Activated CD4-positive, alpha-beta T cell treated with anti-CD3 and anti-CD28 coated beads, Interleukin-2, amount 10 ng/mL, durations not matched to agents 24 days and 14 days (primary cell): ENCODE data around the gene CYTH1. TPM values are rescaled to one million over a fixed set of nuclear protein-coding genes. Genes with fewer than 3 reads are reported as not detected.
"Not testable (repeated sequence)": the region's sequence is repeated elsewhere in the genome, so short reads cannot be mapped to it uniquely, and the experiment has no call there.

Experiments used
- DNase-seq: peaks from one replicate; pipeline ENCODE4 v3.0.0; 2022
- H3K27ac Mint-ChIP-seq: one replicate; pipeline ENCODE4 v1.8.0; 2022; ENCODE audit warnings: mild to moderate bottlenecking, mixed read lengths
- H3K27me3 Mint-ChIP-seq: one replicate; pipeline ENCODE4 v1.8.0; 2022; ENCODE audit warnings: mixed read lengths
- H3K36me3 Mint-ChIP-seq: one replicate; pipeline ENCODE4 v1.8.0; 2022; ENCODE audit warnings: low read depth, mild to moderate bottlenecking, mixed read lengths
- H3K4me1 Mint-ChIP-seq: one replicate; pipeline ENCODE4 v1.8.0; 2021; ENCODE audit warnings: mixed read lengths
- H3K4me3 Mint-ChIP-seq: one replicate; pipeline ENCODE4 v1.8.0; 2022; ENCODE audit warnings: mild to moderate bottlenecking, moderate library complexity, mixed read lengths
- H3K9me3 Mint-ChIP-seq: one replicate; pipeline ENCODE4 v1.8.0; 2021; ENCODE audit warnings: mixed read lengths
- intact Hi-C: fragments of 100-400 bp; cut with micrococcal nuclease; formaldehyde crosslinking; loops from one replicate; pipeline ENCODE4 v1.15.1; 2023
- total RNA-seq: library from RNA; stranded (reverse); gene quantifications from 2 replicates; pipeline ENCODE4 v1.2.3, GENCODE V29; 2022

CYTH1 gene
- total RNA-seq, 1 donor from 2014 or later = 126 TPM

DNA sequence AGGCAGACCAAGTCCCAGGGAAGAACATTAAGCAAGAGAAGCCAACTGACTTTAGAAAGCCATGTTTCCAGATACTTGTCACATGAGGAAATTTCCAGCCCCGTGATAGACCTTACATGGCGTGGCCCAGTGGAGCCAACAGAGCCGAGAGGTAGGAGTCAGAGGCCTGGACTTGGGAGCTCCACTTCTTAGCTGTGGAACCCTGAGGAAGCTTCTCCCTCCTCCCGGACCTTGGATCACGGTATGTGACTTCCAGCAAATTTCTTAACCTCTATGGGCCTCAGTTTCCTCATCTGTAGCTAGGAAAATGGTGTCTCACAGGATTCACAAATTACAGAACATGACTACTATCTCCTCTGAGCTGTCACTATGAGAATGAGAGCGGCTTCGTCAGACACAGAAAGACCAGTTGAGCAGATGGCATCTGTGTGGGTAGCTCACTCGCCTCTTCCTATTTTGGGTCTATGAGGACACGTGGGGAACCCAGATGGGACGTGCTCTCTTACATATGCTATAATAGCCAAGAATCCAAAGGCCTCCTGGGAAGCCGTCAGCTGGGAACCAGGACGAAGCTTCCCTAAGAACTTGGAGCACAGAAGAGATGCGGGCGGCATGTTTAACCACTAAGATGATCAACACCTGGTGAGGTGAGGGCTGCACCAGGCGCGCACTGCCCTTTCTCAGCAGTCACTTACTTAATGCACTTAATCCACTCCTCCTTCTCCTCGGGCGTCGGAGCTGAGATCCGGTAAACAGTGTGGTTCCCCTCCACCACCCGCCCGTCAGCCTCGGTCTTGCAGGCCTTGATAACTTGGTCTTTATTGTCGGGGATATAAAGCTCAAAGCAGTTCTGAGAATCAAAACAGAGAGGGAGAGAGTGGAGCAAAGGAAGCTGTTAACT, 102.3 kb downstream of the CYTH1 start:
- Mint-ChIP-seq H3K4me3 (no peak overlapping the region), H3K4me1 (peaks cover 2% of the 10 kb centered on the region), H3K9me3 (no peaks in the 10 kb centered on the region), H3K27me3 (no peaks in the 10 kb centered on the region), H3K36me3 (peaks cover 72% of the 10 kb centered on the region), H3K27ac (peak overlapping the region; percentile 25)
- intact Hi-C loops = no loop called here
- no peak for DNase-seq

DNA sequence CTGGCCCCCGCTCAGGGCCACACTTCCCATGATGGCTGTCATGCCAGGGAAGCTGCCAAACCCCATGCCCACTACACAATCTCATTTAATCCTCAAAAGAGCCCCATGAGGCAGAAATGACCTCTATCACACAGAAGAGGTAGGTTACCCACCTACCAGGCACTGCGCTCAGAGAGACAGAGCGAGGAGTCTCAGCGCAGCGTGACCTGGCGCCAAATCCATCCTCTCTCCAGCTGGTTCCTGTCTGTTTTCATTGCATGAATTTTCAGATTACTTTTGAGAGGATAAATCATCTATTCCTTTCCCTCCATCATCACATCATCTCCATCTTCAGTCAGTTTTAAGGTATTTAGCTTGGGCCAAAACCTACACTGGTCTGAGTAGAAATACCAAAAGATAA, 103.4 kb downstream of the CYTH1 start:
- Mint-ChIP-seq H3K27me3 (no peaks in the 10 kb centered on the region), H3K27ac (no peak overlapping the region), H3K36me3 (peaks cover 73% of the 10 kb centered on the region), H3K4me3 (no peak overlapping the region), H3K4me1 (peaks cover 2% of the 10 kb centered on the region), H3K9me3 (no peaks in the 10 kb centered on the region)
- intact Hi-C loops = no loop called here
- no peak for DNase-seq

DNA sequence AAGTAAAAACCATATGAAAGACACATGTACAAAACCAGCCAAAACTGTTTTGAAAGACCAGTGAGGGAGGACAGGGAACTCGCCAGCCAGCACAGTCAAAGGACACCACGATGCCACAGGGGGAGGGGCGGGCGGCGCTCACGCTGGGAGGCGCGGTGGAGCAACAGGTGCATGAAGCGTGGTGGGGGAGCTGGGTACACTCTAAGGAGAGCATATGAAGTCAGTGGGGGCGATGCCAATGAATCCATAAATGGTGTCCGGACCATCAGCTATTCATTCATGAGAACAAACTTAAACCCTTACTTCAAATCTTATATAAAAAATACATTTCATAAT, 103.9 kb downstream of the CYTH1 start:
- Mint-ChIP-seq H3K4me3 (no peak overlapping the region), H3K27ac (no peak overlapping the region), H3K4me1 (peaks cover 2% of the 10 kb centered on the region), H3K36me3 (peaks cover 75% of the 10 kb centered on the region), H3K9me3 (no peaks in the 10 kb centered on the region), H3K27me3 (no peaks in the 10 kb centered on the region)
- DNase-seq = no peak
- intact Hi-C loops = no loop called here

- Mint-ChIP-seq H3K9me3 (no peaks in the 10 kb centered on the region), H3K27ac (no peak overlapping the region), H3K4me3 (no peak overlapping the region), H3K4me1 (peaks cover 2% of the 10 kb centered on the region), H3K27me3 (no peaks in the 10 kb centered on the region), H3K36me3 (peaks cover 74% of the 10 kb centered on the region)
- intact Hi-C loops = no loop called here
- no peak for DNase-seq
Observed at GRCh38 chr17:78677303-78678221, 104.5 kb downstream of the CYTH1 start.

- H3K4me3 Mint-ChIP-seq = no peak overlapping the region
- H3K36me3 Mint-ChIP-seq = peaks cover 69% of the 10 kb centered on the region
- peaks cover 2% of the 10 kb centered on the region for H3K4me1 Mint-ChIP-seq
- H3K9me3 Mint-ChIP-seq = no peaks in the 10 kb centered on the region
- no peaks in the 10 kb centered on the region for H3K27me3 Mint-ChIP-seq
- intact Hi-C loops = no loop called here
- no peak overlapping the region for H3K27ac Mint-ChIP-seq
- no peak for DNase-seq
Observed at GRCh38 chr17:78676412-78677302, 105.4 kb downstream of the CYTH1 start.

- H3K4me3 Mint-ChIP-seq = no peak overlapping the region
- H3K4me1 Mint-ChIP-seq = peaks cover 2% of the 10 kb centered on the region
- H3K27ac Mint-ChIP-seq = no peak overlapping the region
- no peaks in the 10 kb centered on the region for H3K27me3 Mint-ChIP-seq
- no peaks in the 10 kb centered on the region for H3K9me3 Mint-ChIP-seq
- H3K36me3 Mint-ChIP-seq = peaks cover 62% of the 10 kb centered on the region
- no peak for DNase-seq
- intact Hi-C loops = no loop called here
Observed at GRCh38 chr17:78675836-78676235, 106.2 kb downstream of the CYTH1 start.

DNA sequence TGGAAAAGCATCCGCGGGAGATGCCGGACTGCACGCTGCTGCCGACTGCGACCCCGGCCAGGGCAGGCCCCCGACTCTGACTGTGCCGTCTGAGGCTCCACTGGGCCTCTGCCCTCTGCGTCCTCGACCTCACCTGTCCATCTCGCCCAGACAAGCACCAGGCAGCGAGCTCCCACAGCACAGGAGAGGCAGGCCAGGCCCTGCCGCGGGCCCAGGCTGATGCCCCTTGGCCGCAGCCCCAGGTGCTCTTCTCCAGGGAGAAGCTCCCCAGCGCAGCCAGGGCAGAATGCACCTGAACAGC, 106.8 kb downstream of the CYTH1 start:
- intact Hi-C loops = no loop called here
- Mint-ChIP-seq H3K36me3 (peaks cover 60% of the 10 kb centered on the region), H3K27me3 (no peaks in the 10 kb centered on the region), H3K27ac (no peak overlapping the region), H3K9me3 (no peaks in the 10 kb centered on the region), H3K4me3 (no peak overlapping the region), H3K4me1 (peaks cover 2% of the 10 kb centered on the region)
- no peak for DNase-seq

DNA sequence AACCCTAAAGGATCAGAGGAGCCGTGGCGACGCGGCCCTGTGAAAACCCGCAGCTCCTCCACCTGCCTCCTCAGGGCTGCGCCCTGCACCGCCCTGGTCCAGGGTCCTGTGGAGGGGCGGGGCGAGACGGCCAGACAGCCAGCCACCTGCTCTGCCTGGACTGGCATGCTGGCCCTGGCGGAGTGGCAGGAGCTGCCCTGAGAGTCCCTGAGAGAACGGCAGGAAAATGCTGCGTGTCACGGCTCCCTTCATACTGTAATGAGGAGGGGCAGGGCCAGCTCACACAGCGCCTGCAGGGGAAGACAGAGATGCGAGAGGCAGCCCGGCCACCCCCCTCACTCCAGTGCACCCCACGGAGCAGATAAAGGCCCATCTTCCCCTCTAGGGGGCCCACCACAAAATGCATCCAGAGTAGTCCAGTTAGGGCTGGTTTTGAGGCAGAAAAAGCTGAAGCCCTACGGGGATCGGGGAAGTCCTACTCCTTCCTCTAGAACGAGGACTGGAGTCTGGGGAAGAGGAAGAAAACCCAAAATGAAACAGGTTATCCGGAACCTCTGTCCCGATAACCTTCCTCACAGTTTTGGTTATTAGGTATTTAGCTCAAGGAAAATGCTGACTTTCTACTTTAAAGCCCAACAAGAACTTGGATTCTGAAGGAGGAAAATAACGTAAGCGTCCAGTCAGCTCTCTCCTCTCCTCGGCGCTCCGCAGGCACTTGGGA, 107.3 kb downstream of the CYTH1 start:
- Mint-ChIP-seq H3K27ac (no peak overlapping the region), H3K9me3 (no peaks in the 10 kb centered on the region), H3K4me1 (peaks cover 2% of the 10 kb centered on the region), H3K4me3 (no peak overlapping the region), H3K27me3 (no peaks in the 10 kb centered on the region), H3K36me3 (peaks cover 56% of the 10 kb centered on the region)
- intact Hi-C loops = no loop called here
- no peak for DNase-seq

- Mint-ChIP-seq H3K27me3 (no peaks in the 10 kb centered on the region), H3K4me3 (no peak overlapping the region), H3K36me3 (peaks cover 59% of the 10 kb centered on the region), H3K27ac (no peak overlapping the region), H3K9me3 (no peaks in the 10 kb centered on the region), H3K4me1 (peaks cover 3% of the 10 kb centered on the region)
- no peak for DNase-seq
- intact Hi-C loops = no loop called here
Observed at GRCh38 chr17:78674156-78674555, 107.9 kb downstream of the CYTH1 start.

DNA sequence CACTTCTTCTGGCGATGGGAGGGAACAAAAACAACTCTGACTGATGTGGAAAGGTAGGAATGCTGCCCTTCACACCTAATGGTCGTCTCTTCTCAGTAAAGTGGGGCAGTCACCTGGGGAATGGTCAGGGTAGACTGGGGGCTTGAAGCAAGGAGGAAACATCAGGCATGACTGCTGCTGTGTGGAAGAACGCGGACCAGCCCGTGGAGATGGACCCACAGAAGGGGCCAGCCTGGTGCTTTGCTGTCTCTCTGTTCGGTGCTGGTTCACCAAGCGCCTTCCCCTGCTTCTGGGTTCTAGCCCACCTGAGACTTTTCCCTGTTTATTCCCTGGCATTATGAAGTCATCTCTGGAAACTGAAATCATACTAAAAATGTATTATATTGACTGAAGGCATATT, 108.7 kb downstream of the CYTH1 start:
- Mint-ChIP-seq H3K4me1 (peaks cover 6% of the 10 kb centered on the region), H3K27ac (no peak overlapping the region)
- intact Hi-C loops = no loop called here

GRCh38 chr17:78672871-78673371, 109.2 kb downstream of the CYTH1 start:
- intact Hi-C loops = no loop called here
- Mint-ChIP-seq H3K27me3 (no peaks in the 10 kb centered on the region), H3K9me3 (no peaks in the 10 kb centered on the region), H3K4me1 (peaks cover 6% of the 10 kb centered on the region), H3K4me3 (no peak overlapping the region), H3K27ac (no peak overlapping the region), H3K36me3 (peaks cover 50% of the 10 kb centered on the region)
- no peak for DNase-seq

More for the DNA sequence above, 108.7 kb downstream of the CYTH1 start:
- Mint-ChIP-seq H3K4me3 (no peak overlapping the region), H3K9me3 (no peaks in the 10 kb centered on the region), H3K36me3 (peaks cover 54% of the 10 kb centered on the region), H3K27me3 (no peaks in the 10 kb centered on the region)
- no peak for DNase-seq

DNA sequence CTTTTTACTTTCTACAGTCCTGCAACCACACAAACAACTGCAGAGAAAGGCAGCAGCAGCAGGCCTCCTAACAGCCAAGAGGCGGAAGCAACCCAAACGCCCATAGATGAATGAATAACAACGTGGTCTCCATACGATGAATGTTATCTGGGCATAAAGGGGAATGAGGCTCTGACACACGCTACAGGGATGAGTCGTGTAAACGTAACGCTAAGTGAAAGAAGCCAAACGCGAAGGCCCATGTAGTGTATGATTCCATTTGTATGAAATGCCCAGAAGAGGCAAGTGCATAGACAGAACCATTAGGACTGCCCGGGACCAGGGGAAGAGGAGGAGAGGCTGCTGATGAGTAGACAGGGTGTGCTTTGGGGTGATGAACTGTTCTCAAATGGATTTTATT, 110.1 kb downstream of the CYTH1 start:
- DNase-seq = no peak
- intact Hi-C loops = no loop called here

DNA sequence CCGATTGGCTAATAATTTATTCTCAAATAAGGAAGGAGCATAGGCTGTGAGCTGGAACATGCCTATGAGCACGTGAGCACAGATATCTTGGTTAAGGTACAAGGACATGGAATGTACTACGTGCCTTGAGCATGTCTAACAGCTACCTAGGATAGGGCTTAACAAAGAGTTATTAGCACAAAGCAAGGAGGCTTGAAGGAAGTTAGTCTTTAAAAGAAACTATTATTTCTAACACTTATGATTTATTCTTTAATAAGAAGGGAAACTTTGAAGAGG, 110.4 kb downstream of the CYTH1 start:
- Mint-ChIP-seq H3K36me3 (peaks cover 52% of the 10 kb centered on the region), H3K4me1 (peaks cover 13% of the 10 kb centered on the region)
- H3K27me3 Mint-ChIP-seq, DNase-seq, H3K4me3 Mint-ChIP-seq, H3K27ac Mint-ChIP-seq, H3K9me3 Mint-ChIP-seq, intact Hi-C loops: not testable (repeated sequence)

More for the DNA sequence above, 110.1 kb downstream of the CYTH1 start:
- Mint-ChIP-seq H3K36me3 (peaks cover 51% of the 10 kb centered on the region), H3K9me3 (no peaks in the 10 kb centered on the region), H3K27ac (no peak overlapping the region), H3K4me3 (no peak overlapping the region), H3K4me1 (peaks cover 10% of the 10 kb centered on the region), H3K27me3 (no peaks in the 10 kb centered on the region)
